ENCODE results near the gene CACNA1F.

The CACNA1F gene

GRCh38 chrX:49166914-49167739, 66.0 kb downstream of the CACNA1F start:
- TF ChIP-seq, protein P1, sequence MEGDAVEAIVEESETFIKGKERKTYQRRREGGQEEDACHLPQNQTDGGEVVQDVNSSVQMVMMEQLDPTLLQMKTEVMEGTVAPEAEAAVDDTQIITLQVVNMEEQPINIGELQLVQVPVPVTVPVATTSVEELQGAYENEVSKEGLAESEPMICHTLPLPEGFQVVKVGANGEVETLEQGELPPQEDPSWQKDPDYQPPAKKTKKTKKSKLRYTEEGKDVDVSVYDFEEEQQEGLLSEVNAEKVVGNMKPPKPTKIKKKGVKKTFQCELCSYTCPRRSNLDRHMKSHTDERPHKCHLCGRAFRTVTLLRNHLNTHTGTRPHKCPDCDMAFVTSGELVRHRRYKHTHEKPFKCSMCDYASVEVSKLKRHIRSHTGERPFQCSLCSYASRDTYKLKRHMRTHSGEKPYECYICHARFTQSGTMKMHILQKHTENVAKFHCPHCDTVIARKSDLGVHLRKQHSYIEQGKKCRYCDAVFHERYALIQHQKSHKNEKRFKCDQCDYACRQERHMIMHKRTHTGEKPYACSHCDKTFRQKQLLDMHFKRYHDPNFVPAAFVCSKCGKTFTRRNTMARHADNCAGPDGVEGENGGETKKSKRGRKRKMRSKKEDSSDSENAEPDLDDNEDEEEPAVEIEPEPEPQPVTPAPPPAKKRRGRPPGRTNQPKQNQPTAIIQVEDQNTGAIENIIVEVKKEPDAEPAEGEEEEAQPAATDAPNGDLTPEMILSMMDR (IDR thresholded peaks at IDR 0.05), result no peak

DNA sequence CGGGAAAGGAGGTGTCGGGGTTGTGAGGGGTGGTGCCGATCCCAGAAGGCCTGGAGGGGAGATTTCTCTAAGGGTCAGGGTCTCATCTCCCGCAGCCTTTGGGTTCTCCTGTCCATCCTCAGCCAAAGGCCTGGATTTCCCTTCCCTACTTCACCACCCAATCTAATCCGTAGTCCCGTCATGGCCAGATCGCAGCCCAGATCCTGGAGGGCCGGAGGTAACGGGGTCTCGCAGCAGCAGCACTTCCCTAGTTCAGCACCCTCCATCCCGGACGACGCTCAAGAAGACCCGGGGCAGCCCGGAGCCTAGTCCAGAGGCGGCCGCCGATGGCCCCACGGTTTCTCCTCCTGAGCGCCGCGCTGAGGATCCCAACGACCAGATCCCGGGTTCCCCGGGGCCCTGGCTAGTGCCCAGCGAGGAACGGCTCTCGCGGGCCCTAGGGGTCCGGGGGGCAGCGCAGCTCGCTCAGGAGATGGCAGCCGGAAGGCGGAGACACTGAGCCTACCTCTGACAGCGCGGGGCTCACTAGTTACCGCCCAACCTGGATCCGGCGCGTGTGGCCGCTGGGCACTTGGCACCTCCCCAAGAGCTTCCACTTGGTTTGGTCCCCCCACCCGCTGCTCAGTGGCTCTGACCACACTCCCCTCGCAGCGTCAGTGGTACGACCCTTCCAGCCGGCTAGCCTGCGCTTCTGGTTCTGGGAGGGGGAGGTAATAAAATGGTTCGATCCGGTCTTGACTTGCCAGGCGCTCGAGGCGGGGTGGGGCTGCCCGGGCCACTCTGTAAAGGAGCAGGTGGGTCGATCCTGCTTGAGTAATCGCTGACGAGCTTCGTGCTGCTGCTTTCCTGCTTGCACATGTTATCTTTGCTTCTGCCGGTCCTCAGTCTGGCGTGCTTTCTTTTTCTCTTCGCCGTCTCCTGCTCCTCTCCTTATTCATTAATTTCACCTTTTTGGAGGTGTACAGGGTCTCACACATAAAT, 66.9 kb downstream of the CACNA1F start:
- TF ChIP-seq, protein P1 (IDR thresholded peaks at IDR 0.05), result no peak

GRCh38 chrX:49164589-49165360, 68.4 kb downstream of the CACNA1F start:
- TF ChIP-seq, protein P1 (IDR thresholded peaks at IDR 0.05), result no peak

DNA sequence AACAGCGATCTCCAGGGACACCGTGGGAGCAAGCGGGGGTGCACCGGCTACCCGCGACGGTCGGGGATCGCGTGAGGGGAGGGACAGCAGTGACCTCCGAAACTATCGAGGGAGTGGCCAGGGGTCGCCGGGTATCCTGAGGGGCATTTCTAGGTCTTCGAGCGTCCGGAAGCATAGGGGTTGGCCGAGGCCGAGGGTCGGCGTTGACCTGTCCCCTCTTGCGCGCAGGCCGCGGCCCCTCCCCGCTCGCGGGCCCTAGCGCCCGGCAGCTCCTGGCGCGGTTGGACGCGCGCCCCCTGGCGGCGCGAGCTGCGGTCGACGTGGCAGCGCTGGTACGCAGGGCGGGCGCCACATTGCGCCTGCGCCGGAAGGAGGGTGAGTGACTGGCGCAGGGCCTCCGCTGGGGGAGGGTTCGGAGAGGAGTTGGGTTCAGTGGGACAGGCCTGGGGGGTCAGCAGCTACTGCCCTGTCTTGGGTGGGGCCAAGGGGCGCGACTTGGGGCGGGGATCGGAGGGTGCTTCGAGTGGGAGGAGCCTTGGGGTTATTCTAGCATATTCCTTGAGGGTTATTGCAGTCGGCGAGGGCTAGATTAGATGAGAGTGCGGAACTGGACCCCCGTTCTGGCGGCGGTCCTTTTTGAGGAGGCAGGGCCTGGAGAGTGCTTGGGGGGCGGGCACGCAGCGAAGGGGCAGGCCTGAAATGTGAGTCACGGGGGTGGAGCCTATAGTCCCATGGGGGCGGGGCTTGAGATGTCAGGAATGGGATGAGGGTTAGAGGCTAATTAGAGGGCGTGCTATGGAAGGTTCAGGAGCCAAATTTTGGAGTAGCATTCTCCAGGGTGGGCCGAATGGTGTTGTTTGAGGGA, 69.4 kb downstream of the CACNA1F start:
- TF ChIP-seq, protein P1 (IDR thresholded peaks at IDR 0.05), result peak; percentile 68

DNA sequence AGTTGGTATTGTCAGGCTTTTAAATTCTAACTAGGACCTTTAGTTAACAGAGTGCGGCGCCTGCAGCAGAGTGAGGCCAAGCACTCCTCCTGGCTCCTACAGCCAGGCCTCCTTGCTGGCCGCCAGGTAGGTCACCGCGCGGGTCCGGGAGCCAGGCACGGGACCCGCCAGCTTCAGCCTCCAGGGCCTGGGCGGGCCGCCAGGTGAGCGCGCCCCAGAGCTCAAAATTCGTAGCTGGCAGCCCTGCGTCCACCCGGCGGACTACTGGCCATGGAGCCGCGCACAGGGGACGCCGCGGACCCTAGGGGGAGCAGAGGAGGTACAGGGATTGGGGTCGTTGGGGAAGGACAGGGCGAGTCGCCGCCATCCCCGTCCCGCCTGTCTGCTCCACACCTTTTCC, 70.5 kb downstream of the CACNA1F start, which contains the start of gene MAGIX:
TSS of gene MAGIX (plus strand) at position 139 of the 400 bp plus-strand sequence. CDS start at position 271, 132 bp downstream.
- TF ChIP-seq, protein P1 (IDR thresholded peaks at IDR 0.05), result no peak

GRCh38 chrX:49161632-49162031, 71.5 kb downstream of the CACNA1F start:
- TF ChIP-seq, protein P1 (IDR thresholded peaks at IDR 0.05), result no peak

All from LNCAP (cell line).